ENCODE results near the gene AADAC. TPM values are rescaled to one million over a fixed set of nuclear protein-coding genes. Genes with fewer than 3 reads are reported as not detected.

Gene AADAC
- total RNA-seq, 4 donors from 2014 or later, result 6.2 to 16.6 (median 10.7) TPM

GRCh38 chr3:151793636-151794035, 20.3 kb upstream of the AADAC start:
- WGBS, 2 donors, result 46 to 63% methylated on average over 2 of the region's 2 CpGs
- TF ChIP-seq POLR2A (IDR thresholded peaks at IDR 0.05) (no peak), CTCF (IDR thresholded peaks at IDR 0.05) (no peak)
- no peak overlapping the region for H3K4me3 ChIP-seq (ENCODE audit: low read depth, poor library complexity, severe bottlenecking)
- DNase-seq (ENCODE audit: low spot score in 2 of 2), result no peak
- intact Hi-C loops (cut with DNase I; ENCODE audit: low total_unique reads), result no loop called here

DNA sequence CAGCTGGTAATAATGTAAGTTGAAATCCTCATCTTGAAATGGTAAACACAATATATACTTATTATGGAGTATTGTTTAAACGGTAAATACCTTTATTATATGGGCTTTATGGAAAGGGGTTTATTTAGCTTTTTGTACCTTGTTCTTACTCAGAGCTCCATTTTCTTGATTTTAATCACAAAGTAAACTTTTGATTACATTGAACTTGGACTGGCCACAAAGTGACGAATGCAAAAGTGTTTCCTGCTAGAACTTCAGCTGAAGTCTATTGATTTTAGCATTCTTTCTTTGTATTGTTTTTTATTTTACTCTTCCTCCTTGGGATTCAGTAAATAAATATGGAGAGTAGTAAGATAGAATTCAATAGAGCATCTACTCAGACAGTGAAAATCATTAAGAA, 19.8 kb upstream of the AADAC start:
- no peak overlapping the region for H3K4me3 ChIP-seq (ENCODE audit: low read depth, poor library complexity, severe bottlenecking)
- no peak for DNase-seq (ENCODE audit: low spot score in 2 of 2)
- intact Hi-C loops (cut with DNase I; ENCODE audit: low total_unique reads), result no loop called here
- 80 to 90% methylated on average over 2 of the region's 2 CpGs for WGBS, 2 donors
- TF ChIP-seq POLR2A (IDR thresholded peaks at IDR 0.05) (no peak), CTCF (IDR thresholded peaks at IDR 0.05) (no peak)

DNA sequence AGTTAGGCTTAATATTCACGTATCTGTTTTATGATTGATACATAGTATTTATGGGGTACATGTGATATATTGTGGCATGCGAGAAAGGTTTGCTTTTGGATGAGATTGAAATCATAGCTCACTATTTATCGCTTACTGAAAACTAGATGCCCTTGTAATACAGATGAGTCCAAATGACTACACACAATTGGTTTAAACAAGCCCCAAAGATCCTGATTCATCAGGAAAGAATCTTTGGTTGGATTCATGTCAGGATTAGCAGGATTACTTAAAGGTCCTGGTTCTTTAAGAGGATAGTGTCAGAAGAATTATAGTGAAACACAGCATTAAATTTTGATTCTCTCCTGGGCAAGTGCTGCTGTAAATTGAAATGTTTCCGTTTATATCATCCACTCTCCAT, 18.6 kb upstream of the AADAC start:
- TF ChIP-seq CTCF (IDR thresholded peaks at IDR 0.05) (no peak), POLR2A (IDR thresholded peaks at IDR 0.05) (no peak)
- no peak overlapping the region for H3K4me3 ChIP-seq (ENCODE audit: low read depth, poor library complexity, severe bottlenecking)
- intact Hi-C loops (cut with DNase I; ENCODE audit: low total_unique reads), result no loop called here
- 51 to 71% methylated on average over 4 of the region's 4 CpGs for WGBS, 2 donors
- no peak for DNase-seq (ENCODE audit: low spot score in 2 of 2)

GRCh38 chr3:151796105-151796680, 17.7 kb upstream of the AADAC start:
- WGBS, 2 donors, result 68 to 71% methylated on average over 1 of the region's 1 CpG
- TF ChIP-seq CTCF (IDR thresholded peaks at IDR 0.05), result no peak
- no peak for TF ChIP-seq POLR2A (IDR thresholded peaks at IDR 0.05)
- no peak overlapping the region for H3K4me3 ChIP-seq (ENCODE audit: low read depth, poor library complexity, severe bottlenecking)
- no peak for DNase-seq (ENCODE audit: low spot score in 2 of 2)
- intact Hi-C loops (cut with DNase I; ENCODE audit: low total_unique reads), result no loop called here

DNA sequence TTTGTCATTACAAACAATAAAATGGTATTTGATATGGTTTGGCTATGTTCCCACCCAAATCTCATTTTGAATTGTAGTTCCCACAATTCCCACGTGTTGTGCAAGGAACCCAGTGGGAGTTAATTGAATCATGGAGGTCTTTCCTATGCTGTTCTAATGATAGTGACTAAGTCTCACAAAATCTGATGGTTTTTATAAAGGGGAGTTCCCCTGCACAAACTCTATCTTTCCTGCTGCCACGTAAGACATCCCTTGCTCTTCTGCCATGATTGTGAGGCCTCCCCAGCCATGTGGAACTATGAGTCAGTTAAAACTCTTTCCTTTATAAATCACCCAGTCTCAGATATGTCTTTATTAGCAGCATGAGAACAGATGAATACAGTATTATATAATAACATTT, 15.4 kb upstream of the AADAC start:
- TF ChIP-seq CTCF (IDR thresholded peaks at IDR 0.05), result no peak
- TF ChIP-seq POLR2A (IDR thresholded peaks at IDR 0.05), result no peak
- intact Hi-C loops (cut with DNase I; ENCODE audit: low total_unique reads), result no loop called here
- WGBS, 2 donors, result 56 to 61% methylated on average over 2 of the region's 2 CpGs
- H3K4me3 ChIP-seq (ENCODE audit: low read depth, poor library complexity, severe bottlenecking), result no peak overlapping the region
- no peak for DNase-seq (ENCODE audit: low spot score in 2 of 2)

- WGBS, 2 donors, result 91 to 95% methylated on average over 2 of the region's 2 CpGs
These were observed 13.5 kb upstream of the AADAC start for GRCh38 chr3:151800431-151800830.

More at GRCh38 chr3:151800431-151800830, 13.5 kb upstream of the AADAC start:
- TF ChIP-seq POLR2A (IDR thresholded peaks at IDR 0.05) (no peak), CTCF (IDR thresholded peaks at IDR 0.05) (no peak)
- DNase-seq (ENCODE audit: low spot score in 2 of 2), result no peak
- intact Hi-C loops (cut with DNase I; ENCODE audit: low total_unique reads), result no loop called here
- H3K4me3 ChIP-seq (ENCODE audit: low read depth, poor library complexity, severe bottlenecking), result no peak overlapping the region

All from lower leg skin (tissue), 4 donors.